HG03432 (cell line): Measurements from ENCODE around the gene OR11L1.

Experiments used
- ATAC-seq: cut with Tn5 transposase; IDR thresholded peaks from one replicate; pipeline ENCODE4 v1.9.1; 2021; ENCODE audit warnings: mild to moderate bottlenecking, moderate library complexity; ENCODE audit not compliant: unreplicated experiment

OR11L1 gene

GRCh38 chr1:247822060-247822459, 19.6 kb downstream of the OR11L1 start:
- no peak for ATAC-seq

DNA sequence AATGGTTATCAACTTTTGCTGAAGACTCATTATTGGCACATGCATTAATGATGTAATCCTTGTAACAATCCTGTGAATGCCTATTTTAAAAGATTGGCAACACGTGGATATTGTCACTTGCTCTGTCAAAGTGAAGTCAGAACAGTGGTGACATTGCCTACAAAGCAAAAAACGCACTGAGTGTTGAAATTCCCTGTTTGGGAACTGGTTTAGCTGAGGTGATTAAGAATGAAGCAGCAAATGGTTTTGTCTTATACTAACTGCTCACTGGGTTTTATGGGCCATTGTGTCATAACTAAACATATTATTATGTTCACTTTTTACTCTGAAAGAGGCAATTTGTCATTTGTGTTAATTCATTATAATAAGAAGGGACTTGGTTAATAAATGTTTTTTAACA, 29.1 kb downstream of the OR11L1 start:
- no peak for ATAC-seq

DNA sequence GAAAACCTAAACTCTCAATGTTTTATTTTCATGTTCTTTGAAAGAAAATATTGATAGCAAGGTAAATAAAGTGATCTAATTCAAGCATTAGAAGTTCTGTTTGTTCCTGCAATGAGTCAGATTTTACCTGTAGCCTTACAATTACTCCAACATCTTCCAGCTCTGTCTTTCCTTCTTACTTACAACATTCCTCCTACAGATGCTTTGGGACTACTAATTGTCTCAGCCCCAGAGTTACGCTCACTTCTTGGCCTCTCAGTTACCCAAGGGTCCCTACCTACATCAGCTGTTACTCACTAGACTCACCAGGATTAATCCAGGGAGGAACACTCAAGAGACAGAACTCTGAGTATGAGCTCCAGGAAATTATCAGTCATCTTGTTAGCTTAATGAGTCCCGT, 44.2 kb downstream of the OR11L1 start:
- ATAC-seq = no peak
